Fibroblast of lung (primary cell): ENCODE measurements around the gene TBL1X. TPM values are rescaled to one million over a fixed set of nuclear protein-coding genes. Genes with fewer than 3 reads are reported as not detected.

ENCODE experiments used
- DNase-seq, 2 donors: peaks; one replicate each; pipeline versions ENCODE4 v3.0.0 to v3.0.0-alpha.2; 2010; ENCODE audit warnings: low read depth in 2 of 2
- H2AFZ ChIP-seq: 2 replicates; pipeline ENCODE4 v1.5.1; 2012; ENCODE audit warnings: low read length, control low read depth, inconsistent platforms
- H3K27ac ChIP-seq: 2 replicates; pipeline ENCODE4 v1.5.1; 2011; ENCODE audit warnings: low read length, control low read depth; ENCODE audit not compliant: insufficient read depth
- H3K27me3 ChIP-seq: 2 replicates; pipeline ENCODE4 v1.5.1; 2011; ENCODE audit warnings: mild to moderate bottlenecking, low read length; ENCODE audit not compliant: control insufficient read depth, insufficient read depth
- H3K36me3 ChIP-seq: 2 replicates; pipeline ENCODE4 v1.5.1; 2011; ENCODE audit warnings: low read length; ENCODE audit not compliant: control insufficient read depth, insufficient read depth
- H3K4me1 ChIP-seq: 2 replicates; pipeline ENCODE4 v1.5.1; 2011; ENCODE audit warnings: low read length; ENCODE audit not compliant: control insufficient read depth, insufficient read depth; ENCODE audit errors: extremely low read depth
- H3K4me2 ChIP-seq: 2 replicates; pipeline ENCODE4 v1.5.1; 2011; ENCODE audit warnings: low read length, control low read depth; ENCODE audit not compliant: insufficient read depth; ENCODE audit errors: extremely low read depth
- H3K4me3 ChIP-seq, 4 experiments: fragments of 200-600 bp in 1 of 4; sonication (generic) in 1 of 4; replicated peaks in 1 of 4; 2 replicates each; pipeline ENCODE4 v1.5.1; 2011 to 2016; ENCODE audit warnings: low read length in 4 of 4, low read depth in 3 of 4, mild to moderate bottlenecking in 3 of 4, control low read depth in 2 of 4, inconsistent platforms in 1 of 4, mixed read lengths in 1 of 4; ENCODE audit not compliant: insufficient read depth in 1 of 4; ENCODE audit errors: control extremely low read depth in 1 of 4
- H3K79me2 ChIP-seq: 2 replicates; pipeline ENCODE4 v1.5.1; 2012; ENCODE audit warnings: mild to moderate bottlenecking, low read length, inconsistent platforms; ENCODE audit not compliant: control insufficient read depth, insufficient read depth
- H3K9ac ChIP-seq: 2 replicates; pipeline ENCODE4 v1.5.1; 2011; ENCODE audit warnings: mild to moderate bottlenecking, low read length, control low read depth; ENCODE audit not compliant: insufficient read depth
- H3K9me3 ChIP-seq: 2 replicates; pipeline ENCODE4 v1.5.1; 2012; ENCODE audit warnings: low read depth, low read length; ENCODE audit not compliant: control insufficient read depth, insufficient read depth
- H4K20me1 ChIP-seq: 2 replicates; pipeline ENCODE4 v1.5.1; 2011; ENCODE audit warnings: low read length; ENCODE audit not compliant: control insufficient read depth, insufficient read depth; ENCODE audit errors: extremely low read depth
- EZH2 ChIP-seq: IDR thresholded peaks from 2 replicates; pipeline ENCODE4 v1.5.1; 2012; ENCODE audit warnings: low read length, control low read depth, mild to moderate bottlenecking; ENCODE audit errors: missing control alignments
- polyA minus RNA-seq: library from RNA; depleted of rRNA, polyadenylated mRNA; stranded (reverse); fragments of >200 nt; gene quantifications from 2 replicates; pipeline ENCODE4 v1.2.3, GENCODE V29; 2011; ENCODE audit warnings: low replicate concordance
- polyA plus RNA-seq, 2 donors: library from polyadenylated mRNA; depleted of rRNA in 1 of 2; stranded (reverse) in 1 of 2; unstranded in 1 of 2; fragments of >200 nt; gene quantifications; 2 replicates each; pipeline ENCODE4 v1.2.1, GENCODE V29; 2011 to 2012; ENCODE audit warnings: missing spikeins in 1 of 2
- total RNA-seq: library from RNA; depleted of rRNA; stranded (reverse); fragments of >200 nt; gene quantifications from 2 replicates; pipeline ENCODE4 v1.2.1, GENCODE V29; 2014
- TF ChIP-seq, protein P1 (sequence below), 2 donors: IDR thresholded peaks in 1 of 2; conservative IDR thresholded peaks in 1 of 2; 1 replicate in 1 of 2; 2 replicates in 1 of 2; pipeline ENCODE4 v1.5.1; 2011 to 2012; ENCODE audit warnings: low read length in 2 of 2, control low read depth in 1 of 2, inconsistent platforms in 1 of 2, low read depth in 1 of 2, mild to moderate bottlenecking in 1 of 2

TBL1X gene
- total RNA-seq (22.1 and 29.4 TPM in 2 replicates), polyA plus RNA-seq (25.8 and 29.4 TPM in 2 replicates), polyA minus RNA-seq (75.6 and 89.4 TPM in 2 replicates)
- 23.3 and 27.4 TPM in 2 replicates for polyA plus RNA-seq (2012)

GRCh38 chrX:9464435-9465371 is at the start of gene TBL1X:
Gene TBL1X (plus strand): TSS chrX:9465058. CDS start chrX:9653587, 188,529 bp downstream.
- Histone ChIP-seq H3K9ac (peak within 1 kb of the TSS; percentile 66), H3K4me1 (no peaks in the 10 kb centered on the region), H3K4me2 (peak within 1 kb of the TSS; percentile 44), H4K20me1 (no peaks in the 10 kb centered on the region), H3K79me2 (peaks cover 35% of the 10 kb centered on the region), H3K36me3 (no peaks in the 10 kb centered on the region), H2AFZ (no peak within 1 kb of the TSS), H3K27ac (peak within 1 kb of the TSS; percentile 68), H3K4me3 (peak within 1 kb of the TSS; percentile 31 to 67 (median 63)), H3K27me3 (no peaks in the 10 kb centered on the region), H3K9me3 (no peaks in the 10 kb centered on the region)
- peak; percentile 28 to 53 for DNase-seq
- no peak for TF ChIP-seq EZH2
- TF ChIP-seq, protein P1, sequence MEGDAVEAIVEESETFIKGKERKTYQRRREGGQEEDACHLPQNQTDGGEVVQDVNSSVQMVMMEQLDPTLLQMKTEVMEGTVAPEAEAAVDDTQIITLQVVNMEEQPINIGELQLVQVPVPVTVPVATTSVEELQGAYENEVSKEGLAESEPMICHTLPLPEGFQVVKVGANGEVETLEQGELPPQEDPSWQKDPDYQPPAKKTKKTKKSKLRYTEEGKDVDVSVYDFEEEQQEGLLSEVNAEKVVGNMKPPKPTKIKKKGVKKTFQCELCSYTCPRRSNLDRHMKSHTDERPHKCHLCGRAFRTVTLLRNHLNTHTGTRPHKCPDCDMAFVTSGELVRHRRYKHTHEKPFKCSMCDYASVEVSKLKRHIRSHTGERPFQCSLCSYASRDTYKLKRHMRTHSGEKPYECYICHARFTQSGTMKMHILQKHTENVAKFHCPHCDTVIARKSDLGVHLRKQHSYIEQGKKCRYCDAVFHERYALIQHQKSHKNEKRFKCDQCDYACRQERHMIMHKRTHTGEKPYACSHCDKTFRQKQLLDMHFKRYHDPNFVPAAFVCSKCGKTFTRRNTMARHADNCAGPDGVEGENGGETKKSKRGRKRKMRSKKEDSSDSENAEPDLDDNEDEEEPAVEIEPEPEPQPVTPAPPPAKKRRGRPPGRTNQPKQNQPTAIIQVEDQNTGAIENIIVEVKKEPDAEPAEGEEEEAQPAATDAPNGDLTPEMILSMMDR (conservative IDR thresholded peaks at IDR 0.05 in 1 of 2, IDR thresholded peaks at IDR 0.05 in 1 of 2; ENCODE audit: low read depth in 1 of 2, low read length in 2 of 2): no peak

- peak; percentile 14 to 79 for DNase-seq
- Histone ChIP-seq H4K20me1 (no peaks in the 10 kb centered on the region), H3K4me3 (no peak overlapping the region), H3K36me3 (no peaks in the 10 kb centered on the region), H3K27ac (no peak overlapping the region), H3K9me3 (no peaks in the 10 kb centered on the region), H3K9ac (no peak overlapping the region), H3K79me2 (no peaks in the 10 kb centered on the region), H2AFZ (no peak overlapping the region), H3K27me3 (no peaks in the 10 kb centered on the region), H3K4me1 (no peaks in the 10 kb centered on the region), H3K4me2 (no peak overlapping the region)
- TF ChIP-seq EZH2: no peak
- TF ChIP-seq, protein P1 (conservative IDR thresholded peaks at IDR 0.05 in 1 of 2, IDR thresholded peaks at IDR 0.05 in 1 of 2; ENCODE audit: low read depth in 1 of 2, low read length in 2 of 2): no peak
Observed at GRCh38 chrX:9416562-9417348, 48.1 kb upstream of the TBL1X start.

- TF ChIP-seq EZH2: no peak
- TF ChIP-seq, protein P1 (conservative IDR thresholded peaks at IDR 0.05 in 1 of 2, IDR thresholded peaks at IDR 0.05 in 1 of 2; ENCODE audit: low read depth in 1 of 2, low read length in 2 of 2): no peak
Observed at GRCh38 chrX:9418262-9418661, 46.6 kb upstream of the TBL1X start.

More at GRCh38 chrX:9418262-9418661, 46.6 kb upstream of the TBL1X start:
- Histone ChIP-seq H4K20me1 (no peaks in the 10 kb centered on the region), H3K4me2 (no peak overlapping the region), H3K27ac (no peak overlapping the region), H3K27me3 (no peaks in the 10 kb centered on the region), H2AFZ (no peak overlapping the region), H3K79me2 (no peaks in the 10 kb centered on the region), H3K4me3 (no peak overlapping the region), H3K9me3 (no peaks in the 10 kb centered on the region), H3K4me1 (no peaks in the 10 kb centered on the region), H3K36me3 (no peaks in the 10 kb centered on the region), H3K9ac (no peak overlapping the region)
- DNase-seq: no peak
